ENCODE data around the gene MAP3K6.
A peak's percentile ranks its signal among the peaks of the same experiment; 100 is the strongest.
"Not testable (repeated sequence)": the region's sequence is repeated elsewhere in the genome, so short reads cannot be mapped to it uniquely, and the experiment has no call there.

The MAP3K6 gene

DNA sequence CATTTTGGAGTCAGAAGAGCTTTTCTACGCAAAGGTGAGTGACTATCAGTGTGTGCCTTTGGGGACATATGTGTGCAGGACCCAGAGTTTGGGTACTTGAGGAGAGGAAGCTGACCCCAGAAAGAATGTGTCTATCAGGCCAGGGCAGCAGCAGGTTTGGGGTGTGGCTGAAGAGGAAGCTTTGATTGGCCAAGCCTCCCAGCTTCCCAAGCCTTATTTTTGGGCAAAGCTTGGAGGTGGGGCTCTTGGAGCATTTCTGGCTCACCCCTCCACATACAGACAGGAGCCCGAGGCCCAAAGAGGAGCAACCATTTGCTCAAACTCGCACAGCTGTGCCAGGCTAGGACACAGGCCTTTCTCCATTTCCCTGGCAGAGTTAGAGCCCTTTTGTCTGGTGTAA lies 30.3 kb upstream of the MAP3K6 start:
- no peak for FAIRE-seq
- no peak for DNase-seq (ENCODE audit: insufficient read length, low spot score)

DNA sequence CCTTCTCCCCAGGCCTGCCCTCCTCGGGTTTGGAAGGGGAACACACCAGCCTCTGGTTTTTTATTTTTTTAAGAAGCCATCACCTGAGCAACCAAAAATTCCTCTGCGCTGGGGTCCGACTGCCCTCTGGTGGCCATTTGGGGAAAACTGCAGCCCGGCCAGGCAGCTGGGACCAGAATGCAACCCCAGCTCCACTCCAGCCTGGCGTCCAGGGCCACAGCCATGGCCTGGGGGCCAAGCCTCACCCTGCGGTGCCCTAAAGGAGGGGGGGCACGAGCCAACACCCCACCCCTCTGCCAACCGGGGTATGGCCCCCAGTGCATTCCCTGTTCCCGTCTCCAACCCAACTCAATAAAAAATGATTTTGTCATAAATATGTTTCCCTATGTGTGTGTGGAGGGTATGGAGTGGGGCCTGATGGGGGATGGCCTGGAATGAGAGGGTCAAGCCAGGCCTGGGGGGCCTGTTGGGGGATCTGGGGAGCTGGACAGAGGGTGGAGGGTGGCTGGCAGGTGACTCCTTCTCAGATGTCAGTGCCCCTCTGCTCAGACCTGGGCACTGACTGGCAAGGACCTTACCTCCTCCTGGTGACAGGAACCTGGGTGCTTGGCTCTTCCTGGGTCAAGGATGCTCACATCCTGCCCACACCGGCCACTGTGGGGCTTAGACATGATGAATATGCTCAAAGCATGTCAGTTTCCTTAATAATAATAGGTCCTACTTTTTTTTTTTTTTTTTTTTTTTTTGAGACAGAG lies 28.9 kb upstream of the MAP3K6 start:
- peak; percentile 90 for DNase-seq (ENCODE audit: insufficient read length, low spot score)
- FAIRE-seq = peak; percentile 73

- FAIRE-seq (no peak), DNase-seq (ENCODE audit: insufficient read length, low spot score) (no peak)
Measured at GRCh38 chr1:27394925-27395324, 28.2 kb upstream of the MAP3K6 start.

DNA sequence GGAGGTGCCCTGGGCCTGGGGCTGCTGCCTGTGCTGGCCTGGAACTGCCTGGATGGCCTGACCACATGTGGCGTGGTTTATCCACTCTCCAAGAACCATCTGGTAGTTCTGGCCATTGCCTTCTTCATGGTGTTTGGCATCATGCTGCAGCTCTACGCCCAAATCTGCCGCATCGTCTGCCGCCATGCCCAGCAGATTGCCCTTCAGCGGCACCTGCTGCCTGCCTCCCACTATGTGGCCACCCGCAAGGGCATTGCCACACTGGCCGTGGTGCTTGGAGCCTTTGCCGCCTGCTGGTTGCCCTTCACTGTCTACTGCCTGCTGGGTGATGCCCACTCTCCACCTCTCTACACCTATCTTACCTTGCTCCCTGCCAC lies 27.5 kb upstream of the MAP3K6 start:
- FAIRE-seq = no peak
- no peak for DNase-seq (ENCODE audit: insufficient read length, low spot score)

- no peak for DNase-seq (ENCODE audit: insufficient read length, low spot score)
- FAIRE-seq = no peak
Measured at GRCh38 chr1:27393641-27394281, 27.0 kb upstream of the MAP3K6 start.

- no peak for FAIRE-seq
- DNase-seq (ENCODE audit: insufficient read length, low spot score) = no peak
Measured at GRCh38 chr1:27392778-27393635, 26.2 kb upstream of the MAP3K6 start.

DNA sequence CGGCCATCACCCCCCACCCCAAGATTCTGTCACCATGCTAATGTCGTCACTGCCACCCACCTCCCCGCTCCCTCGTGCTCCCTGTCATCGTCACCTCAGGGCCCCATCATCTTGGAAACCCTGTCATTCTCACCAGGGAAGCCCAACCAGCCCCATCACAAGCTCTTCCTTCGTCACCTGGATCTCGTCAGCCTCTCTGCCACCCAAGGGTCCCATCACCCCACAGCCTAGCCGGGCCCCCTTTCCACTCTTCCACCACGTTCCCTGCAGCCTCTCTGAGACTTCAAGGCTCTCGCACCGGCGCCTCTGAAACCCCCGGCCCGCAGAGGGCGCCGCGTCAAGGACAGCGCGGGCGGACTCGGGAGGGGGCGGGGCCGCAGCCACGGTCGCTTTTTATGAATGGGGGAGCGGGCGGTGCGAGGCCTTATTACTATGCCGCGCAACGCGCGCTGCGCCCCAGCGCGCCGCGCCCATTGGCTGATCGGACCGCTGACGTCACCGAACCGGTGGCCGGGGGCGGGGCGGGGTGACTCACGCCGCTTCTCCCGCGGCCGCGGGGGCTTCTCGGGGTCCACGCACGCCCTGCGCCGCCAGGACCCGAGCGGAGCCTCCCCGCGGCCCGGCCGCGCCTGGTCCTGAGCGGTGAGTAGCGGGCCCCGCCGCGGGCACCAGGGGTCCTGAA lies 25.5 kb upstream of the MAP3K6 start, which contains the start of gene GPR3:
GPR3 (plus strand) TSS at position 527 of the 682 bp plus-strand sequence. CDS start 1,177 bp downstream, outside the sequence.
- DNase-seq (ENCODE audit: insufficient read length, low spot score) (peak; percentile 93), FAIRE-seq (peak; percentile 85)

GRCh38 chr1:27391511-27392095 lies 24.8 kb upstream of the MAP3K6 start:
- FAIRE-seq (no peak), DNase-seq (ENCODE audit: insufficient read length, low spot score) (no peak)

- FAIRE-seq (peak; percentile 96), DNase-seq (ENCODE audit: insufficient read length, low spot score) (peak; percentile 77)
Measured at GRCh38 chr1:27388337-27389005, 21.7 kb upstream of the MAP3K6 start.

DNA sequence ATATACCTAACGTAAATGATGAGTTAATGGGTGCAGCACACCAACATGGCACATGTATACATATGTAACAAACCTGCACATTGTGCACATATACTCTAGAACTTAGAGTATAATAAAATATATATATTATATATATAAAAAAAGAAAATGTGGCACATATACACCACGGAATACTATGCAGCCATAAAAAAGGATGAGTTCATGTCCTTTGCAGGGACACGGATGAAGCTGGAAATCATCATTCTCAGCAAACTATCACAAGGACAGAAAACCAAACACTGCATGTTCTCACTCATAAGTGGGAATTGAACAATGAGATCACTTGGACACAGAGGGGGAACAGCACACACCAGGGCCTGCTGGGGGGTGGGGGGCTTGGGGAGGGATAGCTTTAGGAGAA lies 18.0 kb upstream of the MAP3K6 start:
- not testable (repeated sequence) for DNase-seq (ENCODE audit: insufficient read length, low spot score); FAIRE-seq

DNA sequence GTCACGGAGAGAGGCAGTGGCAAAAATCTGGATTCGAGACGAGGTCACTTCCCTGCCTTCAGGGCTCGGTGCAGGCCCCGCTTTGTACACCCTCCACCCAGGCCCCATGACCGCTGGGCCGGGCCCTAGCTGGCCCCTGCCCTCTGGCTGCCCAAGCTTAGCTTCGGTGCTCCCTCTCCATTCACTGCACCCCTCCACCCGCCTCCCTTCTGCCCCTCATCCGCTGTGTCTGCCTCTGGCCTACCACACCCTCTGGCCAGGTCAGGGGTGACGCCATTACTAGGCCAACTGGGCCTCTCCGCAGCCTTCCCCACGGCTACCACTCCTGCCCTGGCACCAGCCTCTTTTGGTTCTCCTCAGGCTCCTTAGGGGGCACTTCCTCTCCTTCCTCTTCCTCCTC lies 16.9 kb upstream of the MAP3K6 start:
- FAIRE-seq (no peak), DNase-seq (ENCODE audit: insufficient read length, low spot score) (no peak)

DNA sequence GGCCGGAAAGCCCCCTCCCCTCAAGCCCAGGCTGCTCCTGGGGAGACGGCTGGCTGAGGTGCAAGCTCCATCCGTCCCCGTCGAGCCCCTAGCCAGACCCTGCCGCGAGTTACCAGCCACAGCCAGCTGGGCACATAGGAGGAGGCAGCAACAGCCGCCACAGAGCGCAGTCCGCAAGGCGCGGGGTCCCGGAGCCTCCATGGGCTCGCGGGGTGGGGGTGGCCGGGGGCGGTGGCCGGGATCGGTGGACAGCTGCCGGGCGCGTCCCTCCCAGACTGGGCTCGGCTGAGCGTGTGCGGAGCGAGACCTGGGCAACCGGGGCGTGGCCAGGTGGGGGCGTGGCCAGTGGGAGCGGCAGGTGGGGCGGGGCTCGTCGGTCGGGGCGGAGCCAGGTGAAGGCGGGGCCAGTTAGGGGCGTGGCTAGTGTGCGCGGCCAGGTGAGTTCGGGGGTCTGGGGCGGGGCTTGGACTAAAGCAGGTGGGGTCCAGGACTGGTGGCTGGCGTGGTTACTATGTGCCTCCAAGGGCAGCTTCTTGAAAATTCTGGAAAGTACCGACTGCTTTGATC lies 16.4 kb upstream of the MAP3K6 start, which contains the start of gene CD164L2:
CD164L2 (minus strand) TSS at position 295 of the 567 bp plus-strand sequence; CDS start at position 201, 94 bp downstream.
- no peak for DNase-seq (ENCODE audit: insufficient read length, low spot score)
- FAIRE-seq = no peak

DNA sequence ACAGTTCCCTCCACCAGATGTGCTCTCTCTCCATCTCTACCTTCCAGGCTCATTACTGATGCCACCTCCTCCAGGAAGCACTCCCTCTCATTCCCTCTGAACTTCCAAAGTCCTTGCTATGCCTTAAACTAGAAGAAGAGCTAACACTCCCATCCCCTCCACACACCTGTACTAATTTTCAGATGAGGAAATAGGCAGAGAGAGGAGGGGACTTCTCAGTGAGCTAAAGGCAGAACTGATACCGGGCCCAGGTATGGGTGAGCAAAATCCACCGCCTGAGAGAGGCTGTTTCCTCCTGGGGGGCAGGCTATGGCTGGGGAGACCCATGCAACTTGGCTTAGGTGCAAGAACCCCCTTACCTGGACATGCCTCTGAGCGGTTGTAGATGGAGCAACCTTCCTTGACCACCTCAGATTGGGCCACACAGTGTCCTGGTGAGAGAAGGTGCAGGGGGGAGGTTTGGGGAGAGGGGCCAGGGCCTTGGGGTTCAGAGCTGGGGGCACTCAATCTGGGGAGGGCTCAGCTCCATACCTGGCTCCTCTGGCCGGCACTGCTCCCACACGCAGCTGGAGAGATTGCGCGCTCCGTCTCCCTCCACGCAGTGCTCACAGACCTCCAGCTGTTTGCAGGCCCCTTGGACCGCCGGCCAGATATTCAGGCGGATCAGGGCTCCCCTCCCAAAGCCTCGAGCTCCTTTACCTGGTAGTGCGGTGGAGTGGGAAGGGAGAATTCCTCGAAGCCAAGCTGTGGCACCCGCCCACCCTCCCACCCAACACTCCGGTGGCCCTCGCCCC lies 15.4 kb upstream of the MAP3K6 start:
- no peak for FAIRE-seq

GRCh38 chr1:27380766-27381733 lies 14.3 kb upstream of the MAP3K6 start:
- DNase-seq (ENCODE audit: insufficient read length, low spot score) (no peak), FAIRE-seq (no peak)

More for the DNA sequence above, 15.4 kb upstream of the MAP3K6 start:
- DNase-seq (ENCODE audit: insufficient read length, low spot score) = no peak

- FAIRE-seq (no peak), DNase-seq (ENCODE audit: insufficient read length, low spot score) (no peak)
Measured at GRCh38 chr1:27380224-27380623, 13.5 kb upstream of the MAP3K6 start.

GRCh38 chr1:27379564-27380122 lies 12.9 kb upstream of the MAP3K6 start:
- FAIRE-seq (no peak), DNase-seq (ENCODE audit: insufficient read length, low spot score) (no peak)
